ES-I3 (cell line): Measurements from ENCODE around the gene CELF1.

Experiments
- H3K36me3 ChIP-seq: 2 replicates; pipeline ENCODE4 v1.6.1; 2013; ENCODE audit warnings: mild to moderate bottlenecking, low read length, control low read depth, moderate library complexity; ENCODE audit not compliant: insufficient read depth
- H3K4me1 ChIP-seq: 2 replicates; pipeline ENCODE4 v1.6.1; 2013; ENCODE audit warnings: mild to moderate bottlenecking, control low read depth, low read length; ENCODE audit not compliant: insufficient read depth
- H3K9ac ChIP-seq: 2 replicates; pipeline ENCODE4 v1.6.1; 2013; ENCODE audit warnings: low read depth, mild to moderate bottlenecking, low read length, moderate library complexity
- H3K9me3 ChIP-seq: 2 replicates; pipeline ENCODE4 v1.6.1; 2013; ENCODE audit warnings: mild to moderate bottlenecking, low read length, moderate library complexity; ENCODE audit not compliant: control insufficient read depth, insufficient read depth

CELF1 gene

GRCh38 chr11:47516984-47517853, 35.7 kb downstream of the CELF1 start:
- peaks cover 23% of the 10 kb centered on the region for H3K4me1 ChIP-seq
- no peaks in the 10 kb centered on the region for H3K36me3 ChIP-seq
- no peak overlapping the region for H3K9ac ChIP-seq
- no peaks in the 10 kb centered on the region for H3K9me3 ChIP-seq

GRCh38 chr11:47516155-47516554, 36.8 kb downstream of the CELF1 start:
- peaks cover 23% of the 10 kb centered on the region for H3K4me1 ChIP-seq
- H3K9ac ChIP-seq = no peak overlapping the region
- H3K9me3 ChIP-seq = no peaks in the 10 kb centered on the region
- no peaks in the 10 kb centered on the region for H3K36me3 ChIP-seq

GRCh38 chr11:47514825-47515647, 37.9 kb downstream of the CELF1 start:
- Histone ChIP-seq H3K9me3 (no peaks in the 10 kb centered on the region), H3K36me3 (no peaks in the 10 kb centered on the region; the same call in 1 of the 2 replicates), H3K9ac (no peak overlapping the region), H3K4me1 (peaks cover 23% of the 10 kb centered on the region)

GRCh38 chr11:47512701-47513100, 40.2 kb downstream of the CELF1 start:
- Histone ChIP-seq H3K9ac (no peak overlapping the region), H3K9me3 (no peaks in the 10 kb centered on the region), H3K4me1 (peaks cover 42% of the 10 kb centered on the region)

GRCh38 chr11:47511917-47512316, 41.0 kb downstream of the CELF1 start:
- no peaks in the 10 kb centered on the region; the same call in 1 of the 2 replicates for H3K36me3 ChIP-seq
- H3K9ac ChIP-seq = no peak overlapping the region
- no peaks in the 10 kb centered on the region for H3K9me3 ChIP-seq
- peaks cover 46% of the 10 kb centered on the region for H3K4me1 ChIP-seq

More at GRCh38 chr11:47512701-47513100, 40.2 kb downstream of the CELF1 start:
- H3K36me3 ChIP-seq = no peaks in the 10 kb centered on the region; the same call in 1 of the 2 replicates

GRCh38 chr11:47510209-47510608, 42.7 kb downstream of the CELF1 start:
- Histone ChIP-seq H3K9me3 (no peaks in the 10 kb centered on the region), H3K36me3 (no peaks in the 10 kb centered on the region; the same call in 1 of the 2 replicates), H3K9ac (no peak overlapping the region), H3K4me1 (peaks cover 37% of the 10 kb centered on the region)

- Histone ChIP-seq H3K9ac (no peak overlapping the region), H3K4me1 (peaks cover 32% of the 10 kb centered on the region), H3K9me3 (no peaks in the 10 kb centered on the region), H3K36me3 (no peaks in the 10 kb centered on the region; the same call in 1 of the 2 replicates)
Observed at GRCh38 chr11:47509077-47509536, 43.8 kb downstream of the CELF1 start.

GRCh38 chr11:47508240-47508957, 44.5 kb downstream of the CELF1 start:
- Histone ChIP-seq H3K9me3 (no peaks in the 10 kb centered on the region), H3K9ac (no peak overlapping the region), H3K4me1 (peaks cover 32% of the 10 kb centered on the region), H3K36me3 (no peaks in the 10 kb centered on the region; the same call in 1 of the 2 replicates)

GRCh38 chr11:47507563-47508239, 45.2 kb downstream of the CELF1 start:
- no peaks in the 10 kb centered on the region for H3K9me3 ChIP-seq
- H3K9ac ChIP-seq = no peak overlapping the region
- no peaks in the 10 kb centered on the region; the same call in 1 of the 2 replicates for H3K36me3 ChIP-seq
- H3K4me1 ChIP-seq = peaks cover 26% of the 10 kb centered on the region

- H3K9ac ChIP-seq = no peak overlapping the region
- H3K9me3 ChIP-seq = no peaks in the 10 kb centered on the region
- peaks cover 23% of the 10 kb centered on the region for H3K4me1 ChIP-seq
- no peaks in the 10 kb centered on the region; the same call in 1 of the 2 replicates for H3K36me3 ChIP-seq
Observed at GRCh38 chr11:47506795-47507562, 46.0 kb downstream of the CELF1 start.

GRCh38 chr11:47506373-47506772, 46.6 kb downstream of the CELF1 start:
- Histone ChIP-seq H3K4me1 (peaks cover 23% of the 10 kb centered on the region), H3K9ac (no peak overlapping the region), H3K9me3 (no peaks in the 10 kb centered on the region), H3K36me3 (no peaks in the 10 kb centered on the region; the same call in 1 of the 2 replicates)

GRCh38 chr11:47504910-47505309, 48.0 kb downstream of the CELF1 start:
- Histone ChIP-seq H3K9ac (no peak overlapping the region), H3K9me3 (no peaks in the 10 kb centered on the region), H3K36me3 (no peaks in the 10 kb centered on the region; the same call in 1 of the 2 replicates), H3K4me1 (peaks cover 26% of the 10 kb centered on the region)

GRCh38 chr11:47503227-47503626, 49.7 kb downstream of the CELF1 start:
- Histone ChIP-seq H3K9me3 (no peaks in the 10 kb centered on the region), H3K4me1 (peaks cover 20% of the 10 kb centered on the region), H3K9ac (no peak overlapping the region)

More at GRCh38 chr11:47503227-47503626, 49.7 kb downstream of the CELF1 start:
- no peaks in the 10 kb centered on the region; the same call in 1 of the 2 replicates for H3K36me3 ChIP-seq
